K562 (cell line): ENCODE results near the gene HIKESHI. TPM values are rescaled to one million over a fixed set of nuclear protein-coding genes. Genes with fewer than 3 reads are reported as not detected.

Source experiments
- ATAC-seq: fragments of 200-7000 bp; cut with Tn5 transposase; 3 replicates; pipeline ENCODE4 v1.9.1; 2020; ENCODE audit warnings: moderate library complexity
- BruUV-seq: library from RNA; stranded (reverse); fragments of 400-500 nt; replicated peaks from 2 replicates; lab custom pipeline; 2021; lab: Mats Ljungman, UMichigan
- CTCF ChIA-PET: fragments of 300-600 bp; formaldehyde crosslinking; extraction: SDS; loops from one replicate; lab custom pipeline; 2021; ENCODE audit warnings: low intra/inter-chr PET ratio; lab: Yijun Ruan, JAX
- POLR2A ChIA-PET: fragments of 300-600, 350-650 bp; sonication (Branson Sonifier 250); formaldehyde crosslinking; extraction: SDS; loops from one replicate; lab custom pipeline; 2021; ENCODE audit warnings: antibody characterized with exemption, inconsistent platforms; lab: Yijun Ruan, JAX
- DNase-seq, 4 experiments: peaks; one replicate each; pipeline versions ENCODE4 v3.0.0 to v3.0.0-alpha.2; 2011 to 2018; ENCODE audit warnings: low spot score in 3 of 4, mixed read lengths in 3 of 4; ENCODE audit errors: extremely low read depth in 1 of 4
- FAIRE-seq: peaks from 2 replicates; lab custom pipeline; 2011; peaks lifted over from hg19 to GRCh38; lab: Jason Lieb, UNC
- H2AFZ ChIP-seq: 2 replicates; pipeline ENCODE4 v1.6.0; 2011; ENCODE audit warnings: low read depth, low read length, control low read depth, inconsistent platforms
- H3K27ac ChIP-seq: fragments of 200-600 bp; 3 replicates; pipeline ENCODE4 v1.8.0; 2011; ENCODE audit warnings: low read depth, mild to moderate bottlenecking, control low read depth, inconsistent platforms, low read length, moderate library complexity, mixed read lengths; ENCODE audit errors: extremely low read depth
- H3K27me3 ChIP-seq, 2 experiments: fragments of 300-600 bp in 1 of 2; 2 replicates in 1 of 2; 3 replicates in 1 of 2; pipeline versions ENCODE4 v1.6.0 to v1.8.0; 2011; ENCODE audit warnings: inconsistent platforms in 2 of 2, low read length in 2 of 2, mild to moderate bottlenecking in 1 of 2, mixed read lengths in 1 of 2, moderate library complexity in 1 of 2; ENCODE audit not compliant: control insufficient read depth in 2 of 2, insufficient read depth in 2 of 2
- H3K36me3 ChIP-seq: fragments of 300-600 bp; 3 replicates; pipeline ENCODE4 v1.8.0; 2011; ENCODE audit warnings: mild to moderate bottlenecking, low read length, inconsistent platforms; ENCODE audit not compliant: control insufficient read depth, insufficient read depth
- H3K4me1 ChIP-seq, 2 experiments: fragments of 200-600 bp in 1 of 2; replicated peaks in 1 of 2; 2 replicates in 1 of 2; 3 replicates in 1 of 2; pipeline versions ENCODE4 v1.5.1 to v1.8.0; 2011; ENCODE audit warnings: inconsistent platforms in 2 of 2, low read length in 2 of 2, mild to moderate bottlenecking in 1 of 2, mixed read lengths in 1 of 2, moderate library complexity in 1 of 2; ENCODE audit not compliant: control insufficient read depth in 2 of 2, insufficient read depth in 2 of 2
- H3K4me2 ChIP-seq: 2 replicates; pipeline ENCODE4 v1.6.1; 2011; ENCODE audit warnings: low read length, control low read depth, inconsistent platforms, mixed read lengths; ENCODE audit not compliant: insufficient read depth
- H3K4me3 ChIP-seq: fragments of 200-600 bp; sonication (generic), shearing (Covaris generic); 2 replicates; pipeline ENCODE4 v1.5.1; 2016; ENCODE audit warnings: control low read depth, inconsistent platforms
- H3K79me2 ChIP-seq: fragments of 200-600 bp; 3 replicates; pipeline ENCODE4 v1.8.0; 2011; ENCODE audit warnings: low read length, inconsistent platforms; ENCODE audit not compliant: control insufficient read depth, insufficient read depth
- H3K9ac ChIP-seq, 2 experiments: 2 replicates each; pipeline versions ENCODE4 v1.6.0 to v1.6.1; 2011; ENCODE audit warnings: low read depth in 2 of 2, low read length in 2 of 2, control low read depth in 1 of 2, inconsistent platforms in 1 of 2, mild to moderate bottlenecking in 1 of 2, mixed read lengths in 1 of 2; ENCODE audit not compliant: insufficient read depth in 1 of 2
- H3K9me1 ChIP-seq: one replicate; pipeline ENCODE4 v1.6.0; 2011; ENCODE audit warnings: inconsistent platforms, mild to moderate bottlenecking, low read length, moderate library complexity; ENCODE audit not compliant: control insufficient read depth, insufficient read depth
- H3K9me3 ChIP-seq: replicated peaks from 2 replicates; pipeline ENCODE4 v1.5.1; 2011; ENCODE audit warnings: low read depth, low read length, inconsistent platforms; ENCODE audit not compliant: control insufficient read depth, insufficient read depth
- H4K20me1 ChIP-seq: replicated peaks from 2 replicates; pipeline ENCODE4 v1.6.1; 2011; ENCODE audit warnings: low read length, inconsistent platforms, mixed read lengths; ENCODE audit not compliant: control insufficient read depth, insufficient read depth
- BCOR ChIP-seq: fragments of 450-650 bp; IDR thresholded peaks from 2 replicates; pipeline ENCODE4 v1.6.1; 2016
- CEBPG ChIP-seq, 3 experiments: fragments of 200-800 bp in 1 of 3; sonication (Bioruptor generic) in 1 of 3; sonication (generic) in 1 of 3; formaldehyde crosslinking in 1 of 3; IDR thresholded peaks in 2 of 3; conservative IDR thresholded peaks in 1 of 3; 2 replicates each; pipeline versions ENCODE4 v1.6.1 to v1.8.0; 2016 to 2022; ENCODE audit warnings: missing compliant biosample characterization in 2 of 3, missing genetic modification characterization in 2 of 3, mild to moderate bottlenecking in 1 of 3, missing genetic modification reagents in 1 of 3
- CLOCK ChIP-seq: fragments of 250-450 bp; sonication (Bioruptor Pico); IDR thresholded peaks from 2 replicates; pipeline ENCODE4 v1.4.0; 2020; ENCODE audit warnings: mild to moderate bottlenecking, moderate library complexity, borderline replicate concordance
- KAT7 ChIP-seq: sonication (generic); formaldehyde crosslinking; IDR thresholded peaks from 2 replicates; pipeline ENCODE4 v1.8.0; 2022; ENCODE audit warnings: missing genetic modification reagents, mild to moderate bottlenecking, borderline replicate concordance
- MCM5 ChIP-seq: fragments of 450-650 bp; IDR thresholded peaks from 2 replicates; pipeline ENCODE4 v1.6.1; 2016; ENCODE audit warnings: low read depth
- NR4A1 ChIP-seq, 2 experiments: fragments of 250-450 bp in 1 of 2; fragments of 450-650 bp in 1 of 2; sonication (Bioruptor Pico) in 1 of 2; IDR thresholded peaks; 2 replicates each; pipeline versions ENCODE4 v1.4.0 to v1.6.1; 2016 to 2020; ENCODE audit warnings: mild to moderate bottlenecking in 2 of 2, missing compliant biosample characterization in 1 of 2, missing genetic modification characterization in 1 of 2, moderate library complexity in 1 of 2
- POLR2AphosphoS5 ChIP-seq: IDR thresholded peaks from 2 replicates; pipeline ENCODE4 v1.6.1; 2011; ENCODE audit warnings: mild to moderate bottlenecking, low read depth, low read length, moderate library complexity; ENCODE audit not compliant: control insufficient read depth, insufficient read depth
- PRMT5 ChIP-seq: sonication (generic); formaldehyde crosslinking; IDR thresholded peaks from 2 replicates; pipeline ENCODE4 v1.5.0; 2020; ENCODE audit warnings: missing genetic modification reagents
- RNF2 ChIP-seq: sonication (generic); IDR thresholded peaks from 2 replicates; pipeline ENCODE4 v1.6.1; 2016
- SRSF7 ChIP-seq: fragments of 200-400 bp; formaldehyde crosslinking; optimal IDR thresholded peaks from 2 replicates; pipeline ENCODE3; 2017; ENCODE audit warnings: mild to moderate bottlenecking, low read depth, low read length
- in situ Hi-C: fragments of 300-500 bp; cut with MboI; formaldehyde crosslinking; loops from 4 replicates; pipeline ENCODE4 v1.15.0; 2018; ENCODE audit warnings: inconsistent platforms, mixed read lengths
- intact Hi-C: fragments of 100-400 bp; cut with micrococcal nuclease; formaldehyde crosslinking; loops from 2 replicates; pipeline ENCODE4 v1.14.2; 2022
- polyA plus RNA-seq, 8 experiments: library from polyadenylated mRNA; depleted of rRNA in 4 of 8; stranded (reverse) in 5 of 8; unstranded in 3 of 8; fragments of >200 nt; fragmentation: Nextera tagmentation in 2 of 8; fragmentation: Illumina TruSeq in 1 of 8; extraction: Ambion mirVana in 2 of 8; extraction: Trizol in 1 of 8; gene quantifications; 2 replicates each; pipeline versions ENCODE4 v1.2.1 to v1.2.3, GENCODE V29; 2011 to 2014; ENCODE audit warnings: inconsistent platforms in 1 of 8, missing spikeins in 1 of 8
- total RNA-seq, 7 experiments: library from RNA; depleted of rRNA in 6 of 7; stranded (reverse); fragments of >200 nt in 6 of 7; fragmentation: Illumina TruSeq in 2 of 7; extraction: Trizol in 2 of 7; gene quantifications; 2 replicates each; pipeline versions ENCODE4 v1.2.1 to v1.2.3, GENCODE V29; 2011 to 2021; ENCODE audit warnings: low replicate concordance in 1 of 7
- TF ChIP-seq, protein P1 (sequence below): fragments of 250-450 bp; sonication (Bioruptor Pico); IDR thresholded peaks from 2 replicates; pipeline ENCODE4 v1.5.0; 2021

HIKESHI gene
- total and polyA plus RNA-seq, 9 of the 15 experiments (the other 6 are each of a cell fraction or from before 2014, with no cell fraction given): 33.2 to 196 (median 62.7) TPM

- intact Hi-C loops (no loop called here), in situ Hi-C loops (no loop called here)
- Histone ChIP-seq H3K9me1 (no peaks in the 10 kb centered on the region), H3K27me3 (no peaks in the 10 kb centered on the region), H3K4me1 (no peaks in the 10 kb centered on the region), H3K27ac (no peak overlapping the region), H3K4me2 (no peak overlapping the region), H3K9me3 (no peaks in the 10 kb centered on the region), H4K20me1 (no peaks in the 10 kb centered on the region), H3K79me2 (peaks cover 8% of the 10 kb centered on the region; the same call in 2 of the 3 replicates), H3K36me3 (peaks cover 75% of the 10 kb centered on the region; the same call in 2 of the 3 replicates)
- DNase-seq: no peak
- POLR2A ChIA-PET: interaction anchor here (1.1 kb wide), 2 partner anchors 12 to 20 kb away, joined by 3 read pairs; partner anchors contain the start of gene EED
- TF ChIP-seq, protein P1, sequence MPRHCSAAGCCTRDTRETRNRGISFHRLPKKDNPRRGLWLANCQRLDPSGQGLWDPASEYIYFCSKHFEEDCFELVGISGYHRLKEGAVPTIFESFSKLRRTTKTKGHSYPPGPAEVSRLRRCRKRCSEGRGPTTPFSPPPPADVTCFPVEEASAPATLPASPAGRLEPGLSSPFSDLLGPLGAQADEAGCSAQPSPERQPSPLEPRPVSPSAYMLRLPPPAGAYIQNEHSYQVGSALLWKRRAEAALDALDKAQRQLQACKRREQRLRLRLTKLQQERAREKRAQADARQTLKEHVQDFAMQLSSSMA (CRISPR knock-in tag): no peak
- TF ChIP-seq KAT7 (no peak), RNF2 (no peak), CEBPG (CRISPR knock-in tag; IDR thresholded peaks at IDR 0.05) (no peak), CEBPG (tag; conservative IDR thresholded peaks at IDR 0.05 in 1 of 2, IDR thresholded peaks at IDR 0.05 in 1 of 2) (no peak), PRMT5 (no peak), MCM5 (no peak), BCOR (no peak), NR4A1 (CRISPR knock-in tag; IDR thresholded peaks at IDR 0.05) (no peak), NR4A1 (tag; IDR thresholded peaks at IDR 0.05) (no peak), SRSF7 (no peak), POLR2AphosphoS5 (no peak), CLOCK (no peak)
- TF ChIP-seq, all 486 proteins: peak for 0
- Histone ChIP-seq H3K9ac (no peak overlapping the region), H3K4me3 (no peak overlapping the region), H2AFZ (no peak overlapping the region)
- FAIRE-seq (no peak), ATAC-seq (no peak)
- CTCF ChIA-PET: no interaction called here
- no TSS peak for BruUV-seq
These were observed 36.8 kb upstream of the HIKESHI start for GRCh38 chr11:86265194-86265593.
